Glutamatergic neuron (in vitro differentiated cells): ENCODE measurements around the gene CFTR. TPM values are rescaled to one million over a fixed set of nuclear protein-coding genes. Genes with fewer than 3 reads are reported as not detected.
"Not testable (repeated sequence)": the region's sequence is repeated elsewhere in the genome, so short reads cannot be mapped to it uniquely, and the experiment has no call there.

Experiments
- DNase-seq: peaks from one replicate; pipeline ENCODE4 v3.0.0; 2022
- H3K27ac Mint-ChIP-seq: one replicate; pipeline ENCODE4 v1.8.0; 2020; ENCODE audit warnings: mild to moderate bottlenecking, mixed read lengths, inconsistent platforms; ENCODE audit not compliant: unreplicated experiment
- H3K27me3 Mint-ChIP-seq: one replicate; pipeline ENCODE4 v1.8.0; 2020; ENCODE audit warnings: mild to moderate bottlenecking, moderate library complexity, mixed read lengths, inconsistent platforms; ENCODE audit not compliant: unreplicated experiment
- H3K36me3 Mint-ChIP-seq: one replicate; pipeline ENCODE4 v1.8.0; 2020; ENCODE audit warnings: mild to moderate bottlenecking, mixed read lengths, inconsistent platforms; ENCODE audit not compliant: unreplicated experiment
- H3K4me1 Mint-ChIP-seq: one replicate; pipeline ENCODE4 v1.8.0; 2020; ENCODE audit warnings: mild to moderate bottlenecking, low read depth, mixed read lengths, inconsistent platforms; ENCODE audit not compliant: unreplicated experiment
- H3K4me3 Mint-ChIP-seq: one replicate; pipeline ENCODE4 v1.8.0; 2020; ENCODE audit warnings: mild to moderate bottlenecking, mixed read lengths, inconsistent platforms; ENCODE audit not compliant: unreplicated experiment
- H3K9me3 Mint-ChIP-seq: one replicate; pipeline ENCODE4 v1.8.0; 2020; ENCODE audit warnings: mild to moderate bottlenecking, moderate library complexity, mixed read lengths, inconsistent platforms; ENCODE audit not compliant: unreplicated experiment
- total RNA-seq: library from RNA; stranded (reverse); fragmentation: NEBNext Ultra II Directional; extraction: Animal tissue kit (Norgen Biotek cat#: 25700); gene quantifications from one replicate; pipeline ENCODE4 v1.2.1, GENCODE V29; 2021; ENCODE audit not compliant: unreplicated experiment
- TF ChIP-seq, protein P1 (sequence below): fragments of 200-600 bp; sonication (generic); IDR thresholded peaks from one replicate; pipeline ENCODE4 v1.5.0; 2021; ENCODE audit not compliant: partially characterized antibody, unreplicated experiment

Gene CFTR
- total RNA-seq, 1 donor from 2014 or later = not detected

DNA sequence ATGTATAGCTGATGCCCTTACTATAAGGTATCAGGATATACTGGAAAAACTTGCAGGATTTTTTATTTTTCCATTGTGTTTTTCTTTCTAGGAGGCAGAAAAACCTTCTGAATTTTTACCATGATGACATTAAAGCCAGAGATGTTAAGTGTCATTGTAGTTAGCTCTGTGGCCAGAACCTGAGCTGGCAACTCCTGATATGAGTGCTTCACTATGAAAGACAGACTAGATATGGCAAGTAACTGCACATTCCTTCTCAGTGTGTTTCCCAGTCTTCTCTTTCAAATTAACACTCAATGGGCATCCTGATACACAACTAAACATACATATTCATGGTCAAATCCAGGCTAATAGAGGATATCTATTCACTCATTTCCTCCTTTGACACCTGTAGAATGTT lies 227.3 kb downstream of the CFTR start:
- Mint-ChIP-seq H3K36me3 (no peaks in the 10 kb centered on the region), H3K9me3 (no peaks in the 10 kb centered on the region), H3K4me3 (no peak overlapping the region), H3K27me3 (no peaks in the 10 kb centered on the region), H3K4me1 (no peaks in the 10 kb centered on the region), H3K27ac (no peak overlapping the region)
- TF ChIP-seq, protein P1, sequence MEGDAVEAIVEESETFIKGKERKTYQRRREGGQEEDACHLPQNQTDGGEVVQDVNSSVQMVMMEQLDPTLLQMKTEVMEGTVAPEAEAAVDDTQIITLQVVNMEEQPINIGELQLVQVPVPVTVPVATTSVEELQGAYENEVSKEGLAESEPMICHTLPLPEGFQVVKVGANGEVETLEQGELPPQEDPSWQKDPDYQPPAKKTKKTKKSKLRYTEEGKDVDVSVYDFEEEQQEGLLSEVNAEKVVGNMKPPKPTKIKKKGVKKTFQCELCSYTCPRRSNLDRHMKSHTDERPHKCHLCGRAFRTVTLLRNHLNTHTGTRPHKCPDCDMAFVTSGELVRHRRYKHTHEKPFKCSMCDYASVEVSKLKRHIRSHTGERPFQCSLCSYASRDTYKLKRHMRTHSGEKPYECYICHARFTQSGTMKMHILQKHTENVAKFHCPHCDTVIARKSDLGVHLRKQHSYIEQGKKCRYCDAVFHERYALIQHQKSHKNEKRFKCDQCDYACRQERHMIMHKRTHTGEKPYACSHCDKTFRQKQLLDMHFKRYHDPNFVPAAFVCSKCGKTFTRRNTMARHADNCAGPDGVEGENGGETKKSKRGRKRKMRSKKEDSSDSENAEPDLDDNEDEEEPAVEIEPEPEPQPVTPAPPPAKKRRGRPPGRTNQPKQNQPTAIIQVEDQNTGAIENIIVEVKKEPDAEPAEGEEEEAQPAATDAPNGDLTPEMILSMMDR = no peak
- no peak for DNase-seq

DNA sequence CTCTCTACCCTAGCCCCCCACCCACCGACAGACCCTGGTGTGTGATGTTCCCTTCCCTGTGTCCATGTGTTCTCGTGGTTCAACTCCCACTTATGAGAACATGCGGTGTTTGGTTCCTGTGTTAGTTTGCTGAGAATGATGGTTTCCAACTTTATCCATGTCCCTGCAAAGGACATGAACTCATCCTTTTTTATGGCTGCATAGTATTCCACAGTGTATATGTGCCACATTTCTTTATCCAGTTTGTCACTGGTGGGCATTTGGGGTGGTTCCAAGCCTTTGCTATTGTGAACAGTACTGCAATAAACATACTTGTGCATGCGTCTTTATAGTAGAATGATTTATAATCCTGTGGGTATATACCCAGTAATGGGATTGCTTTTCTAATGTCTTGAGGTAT lies 228.3 kb downstream of the CFTR start:
- not testable (repeated sequence) for H3K27ac Mint-ChIP-seq, H3K4me3 Mint-ChIP-seq, H3K9me3 Mint-ChIP-seq, DNase-seq, H3K27me3 Mint-ChIP-seq, H3K36me3 Mint-ChIP-seq, H3K4me1 Mint-ChIP-seq

DNA sequence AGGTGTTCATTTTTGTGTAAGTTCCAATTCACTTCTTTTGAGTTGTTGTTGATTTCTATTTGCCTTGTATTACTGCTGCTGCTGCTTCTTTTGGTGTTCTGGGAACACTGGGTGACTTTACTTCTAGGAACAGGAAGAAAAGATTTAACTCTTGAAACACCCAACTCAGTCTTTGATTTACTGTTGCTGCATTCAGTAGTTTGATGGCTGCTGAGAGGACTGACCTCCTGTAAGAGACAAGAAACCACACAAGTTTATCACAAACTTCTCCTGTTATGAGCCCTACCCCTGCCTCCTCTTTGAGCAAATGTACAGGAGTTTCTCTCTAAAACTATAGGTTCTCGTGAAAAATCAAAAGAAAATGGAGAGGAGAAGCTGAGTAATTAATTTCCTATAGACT lies 231.7 kb downstream of the CFTR start:
- no peak overlapping the region for H3K27ac Mint-ChIP-seq
- no peak for DNase-seq
- no peaks in the 10 kb centered on the region for H3K27me3 Mint-ChIP-seq
- no peaks in the 10 kb centered on the region for H3K9me3 Mint-ChIP-seq
- TF ChIP-seq, protein P1 = no peak
- no peaks in the 10 kb centered on the region for H3K36me3 Mint-ChIP-seq
- H3K4me1 Mint-ChIP-seq = no peaks in the 10 kb centered on the region
- H3K4me3 Mint-ChIP-seq = no peak overlapping the region

DNA sequence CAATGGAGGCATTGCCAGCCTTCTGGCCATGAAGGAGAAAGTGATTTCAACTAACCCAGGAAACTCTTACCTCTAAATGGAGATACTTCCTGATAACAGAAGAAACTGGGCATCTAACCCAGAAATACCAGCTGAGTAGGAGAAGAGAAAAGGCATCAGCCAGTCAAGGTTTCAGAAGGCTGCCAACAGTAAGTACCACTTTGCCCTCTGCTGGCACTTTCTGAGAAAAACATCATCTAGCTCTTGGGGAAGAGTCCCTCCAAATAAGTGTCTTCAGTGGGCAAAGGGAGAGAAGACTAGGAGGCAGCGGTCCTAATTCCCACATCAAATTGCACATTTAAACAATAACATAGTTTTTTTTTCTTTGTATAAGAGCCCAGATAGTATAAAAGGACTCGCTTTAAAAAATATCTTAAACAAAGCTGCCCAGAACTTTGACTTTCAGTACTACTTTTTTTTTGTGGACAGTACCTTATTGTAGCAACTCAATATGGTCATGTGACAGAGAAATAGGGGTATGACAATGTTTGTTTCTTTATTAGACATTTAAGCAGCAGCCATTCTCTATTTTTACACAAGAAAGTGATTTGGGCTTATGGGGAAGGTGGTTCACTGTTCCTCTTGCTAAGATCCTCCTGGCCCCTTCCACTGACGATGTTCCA lies 236.1 kb downstream of the CFTR start:
- Mint-ChIP-seq H3K36me3 (no peaks in the 10 kb centered on the region), H3K27ac (no peak overlapping the region), H3K4me1 (peaks cover 2% of the 10 kb centered on the region), H3K4me3 (no peak overlapping the region), H3K27me3 (no peaks in the 10 kb centered on the region), H3K9me3 (no peaks in the 10 kb centered on the region)
- TF ChIP-seq, protein P1 = no peak
- no peak for DNase-seq

DNA sequence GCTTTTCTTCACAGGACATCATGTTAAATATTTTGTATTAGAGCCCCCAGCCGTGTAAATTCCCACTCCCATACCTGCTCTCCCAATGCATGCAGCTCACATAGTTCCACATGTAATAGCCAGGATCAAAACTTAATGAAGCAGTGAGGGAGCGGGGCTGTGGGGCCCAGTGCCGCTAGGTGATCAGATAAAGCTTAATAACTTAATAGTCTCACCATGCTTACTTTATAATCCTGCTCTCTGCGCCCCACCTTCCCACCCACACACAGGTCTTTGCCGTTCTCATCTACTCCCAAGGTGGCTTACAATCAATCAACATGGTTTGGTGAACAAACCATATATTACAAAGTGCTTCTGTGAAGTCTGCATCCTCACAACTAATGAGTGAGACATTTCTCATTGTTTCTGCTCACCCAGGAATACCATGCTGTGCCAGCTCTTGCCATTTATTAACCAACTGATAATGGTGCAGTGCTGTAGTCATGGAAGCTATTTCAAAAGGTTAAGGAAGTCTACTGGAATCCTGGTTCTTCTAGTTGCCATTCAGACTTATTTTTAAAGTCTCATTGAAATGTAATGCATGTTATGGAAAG lies 237.0 kb downstream of the CFTR start:
- Mint-ChIP-seq H3K4me3 (no peak overlapping the region), H3K4me1 (peaks cover 2% of the 10 kb centered on the region), H3K9me3 (no peaks in the 10 kb centered on the region), H3K27me3 (no peaks in the 10 kb centered on the region), H3K36me3 (no peaks in the 10 kb centered on the region), H3K27ac (no peak overlapping the region)
- TF ChIP-seq, protein P1 = no peak
- DNase-seq = no peak
